Cardiac muscle cell (in vitro differentiated cells and primary cell): ENCODE data around the gene CFAP74. TPM values are rescaled to one million over a fixed set of nuclear protein-coding genes. Genes with fewer than 3 reads are reported as not detected.
"Not testable (repeated sequence)": the region's sequence is repeated elsewhere in the genome, so short reads cannot be mapped to it uniquely, and the experiment has no call there.

ENCODE experiments used
- DNase-seq, 2 donors: peaks; one replicate each; pipeline versions ENCODE4 v3.0.0 to v3.0.0-alpha.2; 2010 to 2017; ENCODE audit warnings: low read depth in 1 of 2, low spot score in 1 of 2
- H3K27ac ChIP-seq: fragments of 200-600 bp; sonication (generic); 2 replicates; pipeline ENCODE4 v1.5.1; 2016
- H3K27me3 ChIP-seq: fragments of 200-600 bp; sonication (generic); 2 replicates; pipeline ENCODE4 v1.6.0; 2016; ENCODE audit warnings: control low read depth
- H3K36me3 ChIP-seq: fragments of 200-600 bp; sonication (generic); 2 replicates; pipeline ENCODE4 v1.5.1; 2016; ENCODE audit warnings: control low read depth
- H3K4me1 ChIP-seq: fragments of 200-600 bp; sonication (generic); 2 replicates; pipeline ENCODE4 v1.8.1; 2017; ENCODE audit warnings: low read depth, mild to moderate bottlenecking, mixed run types
- H3K4me3 ChIP-seq: fragments of 200-600 bp; sonication (generic); 2 replicates; pipeline ENCODE4 v1.5.1; 2016; ENCODE audit warnings: mild to moderate bottlenecking
- H3K9me3 ChIP-seq: fragments of 200-600 bp; sonication (generic); 2 replicates; pipeline ENCODE4 v1.5.1; 2017; ENCODE audit warnings: low read depth, mild to moderate bottlenecking, control low read depth
- CTCF ChIP-seq: IDR thresholded peaks from 2 replicates; pipeline ENCODE4 v1.5.1; 2012; ENCODE audit warnings: low read depth, mild to moderate bottlenecking, low read length
- polyA plus RNA-seq: library from polyadenylated mRNA; unstranded; fragments of >200 nt; fragmentation: Nextera tagmentation; extraction: Ambion mirVana; gene quantifications from 2 replicates; pipeline ENCODE4 v1.2.1, GENCODE V29; 2016
- total RNA-seq: library from RNA; depleted of rRNA; stranded (reverse); fragments of >200 nt; gene quantifications from 2 replicates; pipeline ENCODE4 v1.2.3, GENCODE V29; 2016

The CFAP74 gene
- total and polyA plus RNA-seq, 2 experiments from 2014 or later: 0.63 to 1.7 TPM

DNA sequence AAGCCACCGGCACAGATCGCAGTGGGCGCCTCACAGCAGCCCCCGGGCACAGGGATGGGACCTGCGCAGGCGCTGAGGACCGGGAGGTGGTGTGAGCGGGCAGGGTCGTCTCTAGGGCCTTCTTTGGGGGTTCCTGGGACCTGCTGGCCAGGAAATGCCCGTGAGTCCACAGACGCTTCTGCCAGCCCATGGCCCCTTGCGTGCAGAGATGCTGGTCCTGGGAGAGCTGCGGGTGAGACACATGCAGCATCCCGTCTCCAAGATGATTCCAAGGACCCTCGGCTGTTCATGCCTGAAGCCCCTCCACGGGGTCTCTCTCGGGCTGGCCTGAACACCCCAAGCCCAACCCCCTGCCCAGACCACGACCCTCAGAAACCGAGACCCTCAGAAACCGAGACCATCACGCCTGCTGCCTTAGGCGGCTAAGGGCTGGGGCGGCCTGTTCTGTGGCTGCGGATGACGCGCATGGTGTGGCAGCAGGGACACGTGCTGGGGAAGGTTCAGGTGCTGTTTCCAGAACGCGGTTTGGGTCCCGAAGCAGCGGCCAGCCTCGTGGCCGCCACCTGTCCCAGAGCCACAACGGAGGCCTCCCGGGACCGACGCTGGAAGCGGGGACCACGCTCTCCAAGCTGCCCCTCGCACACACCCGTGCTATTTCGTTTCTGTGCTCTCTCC is 23.0 kb downstream of the CFAP74 start:
- Histone ChIP-seq H3K27me3 (no peaks in the 10 kb centered on the region), H3K9me3 (no peaks in the 10 kb centered on the region), H3K4me3 (no peak overlapping the region), H3K36me3 (no peaks in the 10 kb centered on the region), H3K27ac (no peak overlapping the region), H3K4me1 (no peaks in the 10 kb centered on the region)
- TF ChIP-seq CTCF: no peak
- DNase-seq: no peak

DNA sequence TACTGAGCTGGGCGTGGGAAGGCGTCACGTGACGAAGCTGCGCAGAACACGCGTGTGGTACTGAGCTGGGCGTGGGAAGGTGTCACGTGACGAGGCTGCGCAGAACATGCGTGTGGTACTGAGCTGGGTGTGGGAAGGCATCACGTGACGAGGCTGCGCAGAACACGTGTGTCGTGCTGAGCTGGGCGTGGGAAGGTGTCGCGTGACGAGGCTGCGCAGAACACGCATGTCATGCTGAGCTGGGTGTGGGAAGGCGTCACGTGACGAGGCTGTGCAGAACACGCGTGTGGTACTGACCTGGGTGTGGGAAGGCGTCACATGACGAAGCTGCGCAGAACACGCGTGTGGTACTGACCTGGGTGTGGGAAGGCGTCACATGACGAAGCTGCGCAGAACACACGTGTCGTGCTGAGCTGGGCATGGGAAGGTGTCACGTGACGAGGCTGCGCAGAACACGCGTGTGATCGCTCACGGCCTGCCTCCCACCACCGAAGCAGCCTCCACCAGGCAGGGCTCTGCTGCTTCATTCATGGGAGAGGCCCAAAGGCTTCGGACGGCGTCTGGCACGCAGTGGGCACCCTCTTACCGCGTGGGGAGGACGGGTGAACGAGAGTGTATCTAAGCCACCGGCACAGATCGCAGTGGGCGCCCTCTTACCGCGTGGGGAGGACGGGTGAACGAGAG is 24.0 kb downstream of the CFAP74 start:
- no peaks in the 10 kb centered on the region for H3K36me3 ChIP-seq
- H3K4me3 ChIP-seq: no peak overlapping the region
- H3K9me3 ChIP-seq: no peaks in the 10 kb centered on the region
- TF ChIP-seq CTCF: no peak
- no peak overlapping the region for H3K27ac ChIP-seq
- DNase-seq: no peak
- H3K4me1 ChIP-seq: no peaks in the 10 kb centered on the region
- H3K27me3 ChIP-seq: no peaks in the 10 kb centered on the region

DNA sequence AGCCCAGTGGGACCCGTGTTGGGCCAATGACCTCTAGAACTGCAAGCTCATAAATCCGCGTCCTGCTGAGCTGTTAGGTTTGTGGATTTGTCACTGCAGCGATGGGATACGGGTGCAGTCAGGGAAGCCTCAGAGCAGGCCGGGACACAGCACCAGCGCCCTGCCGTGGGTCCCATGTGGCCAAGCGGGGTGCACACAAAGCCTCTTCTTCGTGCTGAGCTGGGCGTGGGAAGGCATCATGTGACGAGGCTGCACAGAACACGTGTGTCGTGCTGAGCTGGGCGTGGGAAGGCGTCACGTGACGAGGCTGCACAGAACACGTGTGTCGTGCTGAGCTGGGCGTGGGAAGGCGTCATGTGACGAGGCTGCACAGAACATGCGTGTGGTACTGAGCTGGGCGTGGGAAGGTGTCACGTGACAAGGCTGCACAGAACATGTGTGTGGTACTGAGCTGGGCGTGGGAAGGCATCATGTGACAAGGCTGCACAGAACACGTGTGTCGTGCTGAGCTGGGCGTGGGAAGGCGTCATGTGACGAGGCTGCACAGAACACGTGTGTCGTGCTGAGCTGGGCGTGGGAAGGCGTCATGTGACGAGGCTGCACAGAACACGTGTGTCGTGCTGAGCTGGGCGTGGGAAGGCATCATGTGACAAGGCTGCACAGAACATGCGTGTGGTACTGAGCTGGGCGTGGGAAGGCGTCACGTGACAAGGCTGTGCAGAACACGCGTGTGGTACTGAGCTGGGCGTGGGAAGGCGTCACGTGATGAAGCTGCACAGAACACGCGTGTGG is 24.7 kb downstream of the CFAP74 start:
- H3K4me1 ChIP-seq, DNase-seq, H3K9me3 ChIP-seq, H3K36me3 ChIP-seq, H3K27ac ChIP-seq, H3K4me3 ChIP-seq, H3K27me3 ChIP-seq: not testable (repeated sequence)

GRCh38 chr1:1978108-1978507 is 25.5 kb downstream of the CFAP74 start:
- Histone ChIP-seq H3K27ac (no peak overlapping the region), H3K36me3 (no peaks in the 10 kb centered on the region), H3K4me1 (no peaks in the 10 kb centered on the region), H3K4me3 (no peak overlapping the region), H3K27me3 (no peaks in the 10 kb centered on the region), H3K9me3 (no peaks in the 10 kb centered on the region)
- no peak for TF ChIP-seq CTCF
- DNase-seq: no peak

DNA sequence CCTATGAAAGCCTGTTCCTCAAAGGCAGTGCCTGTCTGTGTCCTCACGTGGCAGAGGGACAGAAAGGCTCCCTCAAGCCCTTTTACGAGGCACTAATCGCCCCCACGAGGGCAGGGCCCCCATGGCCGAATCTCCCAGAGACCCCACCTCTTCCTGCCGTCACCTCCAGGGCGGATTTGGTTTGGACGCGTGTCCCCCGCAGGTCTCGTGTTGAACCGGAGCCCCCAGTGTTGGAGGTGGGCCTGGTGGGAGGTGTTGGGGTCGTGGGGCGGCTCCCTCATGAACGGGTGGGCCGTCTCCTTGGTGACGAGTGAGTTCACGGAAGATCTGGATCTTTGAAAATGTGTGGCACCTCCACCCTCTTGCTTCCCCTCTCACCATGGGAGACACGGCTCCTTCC is 27.6 kb downstream of the CFAP74 start:
- Histone ChIP-seq H3K4me3 (no peak overlapping the region), H3K36me3 (no peaks in the 10 kb centered on the region), H3K4me1 (no peaks in the 10 kb centered on the region), H3K9me3 (no peaks in the 10 kb centered on the region), H3K27me3 (no peaks in the 10 kb centered on the region), H3K27ac (no peak overlapping the region)
- no peak for DNase-seq
- TF ChIP-seq CTCF: no peak

DNA sequence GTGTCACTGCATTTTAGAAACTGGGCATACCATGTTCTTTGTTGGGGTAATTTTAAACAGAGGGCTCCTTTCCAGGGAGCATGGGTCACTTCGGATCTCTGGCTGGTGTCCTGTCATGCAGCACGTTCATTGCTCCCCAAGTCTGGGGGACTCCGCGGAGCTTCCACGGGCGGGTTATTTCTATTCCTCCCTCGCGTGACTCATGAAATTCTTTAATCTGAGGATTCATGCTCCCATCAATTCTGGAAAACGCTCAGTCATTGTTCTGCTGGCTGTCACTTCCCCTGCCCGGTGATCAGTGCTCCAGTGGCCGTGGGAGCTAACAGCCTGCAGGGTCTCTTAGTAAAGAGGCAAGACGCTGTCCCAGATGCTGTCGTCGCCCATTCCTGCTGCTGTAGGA is 28.1 kb downstream of the CFAP74 start:
- Histone ChIP-seq H3K9me3 (no peaks in the 10 kb centered on the region), H3K4me1 (no peaks in the 10 kb centered on the region), H3K27ac (no peak overlapping the region), H3K27me3 (no peaks in the 10 kb centered on the region), H3K4me3 (no peak overlapping the region), H3K36me3 (no peaks in the 10 kb centered on the region)
- TF ChIP-seq CTCF: no peak
- DNase-seq: no peak
